Measurements from ENCODE around the gene RAB11FIP5. TPM values are rescaled to one million over a fixed set of nuclear protein-coding genes. Genes with fewer than 3 reads are reported as not detected.
"Not testable (repeated sequence)": the region's sequence is repeated elsewhere in the genome, so short reads cannot be mapped to it uniquely, and the experiment has no call there.

RAB11FIP5 gene
- total RNA-seq, 2 experiments from 2014 or later: 22.6 to 24.0 TPM

DNA sequence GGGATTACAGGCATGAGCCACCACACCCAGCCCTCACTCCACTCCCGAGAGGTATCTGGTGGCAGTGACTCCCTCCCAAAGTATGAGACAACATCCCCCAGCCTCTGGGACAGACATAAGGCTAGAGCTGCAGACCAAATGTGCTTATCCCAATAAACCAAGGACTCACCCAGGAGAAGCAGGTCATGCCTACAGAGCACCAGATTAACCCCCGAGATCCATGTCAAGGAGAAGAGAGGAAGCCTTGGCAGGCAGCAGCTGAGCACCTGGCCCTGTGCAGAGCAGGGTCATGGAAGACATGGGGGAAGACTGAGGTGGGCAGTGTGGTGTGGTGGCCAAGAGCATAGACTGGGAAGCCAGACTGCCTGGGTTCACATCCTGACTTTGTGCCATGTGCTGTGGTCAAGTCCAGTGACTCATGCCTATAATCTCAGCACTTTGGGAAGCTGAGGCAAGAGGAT is 7.2 kb downstream of the RAB11FIP5 start:
- Mint-ChIP-seq H3K27ac (no peak overlapping the region), H3K4me3 (no peak overlapping the region), H3K4me1 (peaks cover 79% of the 10 kb centered on the region), H3K9me3 (no peaks in the 10 kb centered on the region), H3K27me3 (peaks cover 1% of the 10 kb centered on the region), H3K36me3 (ENCODE audit: low read depth) (peaks cover 2% of the 10 kb centered on the region)
- no peak for DNase-seq
- ChIA-PET POLR2A (no interaction called here), CTCF (no interaction called here)

DNA sequence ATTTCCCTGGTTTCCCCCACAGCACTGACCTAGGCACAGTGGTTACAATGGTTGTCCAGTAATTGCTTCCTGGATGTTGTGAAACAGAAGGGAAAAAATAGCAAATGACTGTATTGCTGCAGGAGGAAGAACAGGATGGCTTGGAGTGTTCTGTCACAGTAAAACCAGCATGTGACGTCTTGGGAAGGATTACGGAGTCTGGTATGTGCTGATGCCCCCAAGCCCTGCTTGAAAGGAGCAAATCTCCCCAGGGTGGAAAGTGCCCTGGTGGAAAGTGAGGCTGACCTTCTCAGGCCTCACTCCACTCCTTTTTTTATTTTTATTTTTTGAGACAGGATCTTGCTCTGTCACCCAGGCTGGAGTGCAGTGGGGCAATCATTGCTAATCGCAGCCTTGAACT is 7.8 kb downstream of the RAB11FIP5 start:
- ChIA-PET CTCF (interaction anchor here (1.0 kb wide), 1 partner anchor 212 kb away, joined by 4 read pairs; no protein-coding TSS in a partner anchor), POLR2A (no interaction called here)
- peaks cover 2% of the 10 kb centered on the region for H3K36me3 Mint-ChIP-seq (ENCODE audit: low read depth)

DNA sequence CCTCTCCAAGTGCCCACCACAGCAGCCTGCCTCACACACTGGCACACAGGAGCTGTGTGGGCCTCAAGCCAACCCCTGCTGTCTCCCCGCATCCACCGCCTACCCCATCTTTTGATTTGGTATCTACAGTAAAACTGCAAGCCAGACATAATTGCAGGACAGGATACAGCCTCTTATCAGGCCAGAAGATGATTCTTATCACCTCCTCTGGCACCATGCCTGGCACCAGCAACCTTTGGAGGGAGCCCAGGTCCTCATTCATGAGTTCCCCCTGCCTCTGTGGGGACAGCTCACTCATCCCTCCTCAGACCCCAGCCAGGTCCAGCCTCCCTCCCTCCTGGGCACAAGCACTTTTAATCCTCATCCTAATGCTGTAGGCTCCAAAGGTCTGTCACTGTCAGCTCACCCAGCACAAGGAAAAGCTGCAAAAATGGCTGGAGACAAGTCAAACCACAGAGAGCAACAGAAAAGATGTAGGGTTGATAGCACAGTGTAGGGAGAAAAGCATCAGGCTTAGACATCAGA is 9.7 kb downstream of the RAB11FIP5 start:
- CTCF ChIA-PET: no interaction called here
- Mint-ChIP-seq H3K27me3 (no peaks in the 10 kb centered on the region), H3K36me3 (ENCODE audit: low read depth) (peaks cover 2% of the 10 kb centered on the region), H3K4me1 (peaks cover 64% of the 10 kb centered on the region), H3K27ac (peak overlapping the region; percentile 51), H3K9me3 (no peaks in the 10 kb centered on the region), H3K4me3 (no peak overlapping the region)
- DNase-seq: no peak
- POLR2A ChIA-PET: interaction anchor here (1.3 kb wide), 1 partner anchor 8 kb away, joined by 3 read pairs; no protein-coding TSS in a partner anchor

More for the DNA sequence above, 7.8 kb downstream of the RAB11FIP5 start:
- DNase-seq: no peak
- no peaks in the 10 kb centered on the region for H3K27me3 Mint-ChIP-seq
- no peaks in the 10 kb centered on the region for H3K9me3 Mint-ChIP-seq
- no peak overlapping the region for H3K27ac Mint-ChIP-seq
- H3K4me1 Mint-ChIP-seq: peaks cover 78% of the 10 kb centered on the region
- no peak overlapping the region for H3K4me3 Mint-ChIP-seq

DNA sequence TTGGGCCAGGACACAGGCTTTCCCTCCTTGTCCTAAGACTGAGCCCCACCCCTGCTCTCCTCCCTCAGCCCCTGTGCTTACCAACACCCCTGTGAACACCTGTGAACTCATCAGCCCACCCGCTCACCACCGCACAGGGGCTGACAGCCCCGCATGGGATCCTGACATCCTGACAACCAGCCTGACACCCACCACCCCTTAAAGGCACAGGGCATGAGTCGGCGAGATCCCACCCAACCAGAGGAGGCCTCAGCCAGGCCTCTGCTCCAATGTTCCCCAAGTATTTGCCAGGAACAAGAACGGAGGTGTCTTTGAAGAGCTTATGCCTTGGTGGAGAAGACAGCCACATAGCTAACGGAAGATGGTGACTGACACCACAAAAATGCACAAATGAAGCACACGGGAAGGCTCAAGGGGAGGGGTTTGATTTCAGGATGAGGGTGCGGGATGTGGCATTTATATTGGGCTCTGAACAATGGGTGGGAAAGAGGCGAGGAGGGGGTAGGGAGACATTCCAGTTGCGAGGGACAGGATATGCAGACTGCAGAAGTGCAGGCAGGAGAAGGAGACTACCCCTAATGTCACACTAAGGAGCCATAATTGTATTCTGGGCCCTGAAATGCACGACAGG is 11.0 kb downstream of the RAB11FIP5 start:
- ChIA-PET CTCF (no interaction called here), POLR2A (no interaction called here)
- Mint-ChIP-seq H3K27ac (no peak overlapping the region), H3K4me3 (no peak overlapping the region), H3K27me3 (peaks cover 1% of the 10 kb centered on the region), H3K4me1 (peaks cover 51% of the 10 kb centered on the region), H3K9me3 (no peaks in the 10 kb centered on the region), H3K36me3 (ENCODE audit: low read depth) (peaks cover 2% of the 10 kb centered on the region)
- no peak for DNase-seq

DNA sequence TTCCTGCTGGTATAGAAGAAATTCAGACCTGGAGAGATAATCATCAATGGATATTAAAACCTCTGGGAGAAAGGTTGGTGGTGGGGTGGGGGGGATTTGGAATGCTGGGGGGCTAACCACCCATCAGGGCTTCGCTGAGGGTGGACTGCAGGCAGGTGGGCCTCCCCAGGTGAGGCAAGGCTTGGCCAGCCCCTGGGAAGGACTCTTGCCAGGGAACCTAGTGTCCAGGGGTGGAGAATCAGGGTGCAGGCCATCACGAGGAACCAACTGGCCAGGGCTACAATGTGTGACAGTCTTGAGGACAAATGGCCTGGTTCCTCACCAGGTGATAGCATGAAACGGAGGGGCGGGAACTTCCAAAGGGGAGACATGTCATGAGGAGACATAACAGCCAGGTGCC is 11.8 kb downstream of the RAB11FIP5 start:
- peaks cover 2% of the 10 kb centered on the region for H3K36me3 Mint-ChIP-seq (ENCODE audit: low read depth)
- ChIA-PET POLR2A (no interaction called here), CTCF (interaction anchor here (2.3 kb wide), 1 partner anchor 76 kb away, joined by 6 read pairs; no protein-coding TSS in a partner anchor)
- no peak overlapping the region for H3K27ac Mint-ChIP-seq
- no peak overlapping the region for H3K4me3 Mint-ChIP-seq
- peaks cover 45% of the 10 kb centered on the region for H3K4me1 Mint-ChIP-seq
- H3K27me3 Mint-ChIP-seq: peaks cover 1% of the 10 kb centered on the region
- H3K9me3 Mint-ChIP-seq: no peaks in the 10 kb centered on the region
- DNase-seq: no peak

DNA sequence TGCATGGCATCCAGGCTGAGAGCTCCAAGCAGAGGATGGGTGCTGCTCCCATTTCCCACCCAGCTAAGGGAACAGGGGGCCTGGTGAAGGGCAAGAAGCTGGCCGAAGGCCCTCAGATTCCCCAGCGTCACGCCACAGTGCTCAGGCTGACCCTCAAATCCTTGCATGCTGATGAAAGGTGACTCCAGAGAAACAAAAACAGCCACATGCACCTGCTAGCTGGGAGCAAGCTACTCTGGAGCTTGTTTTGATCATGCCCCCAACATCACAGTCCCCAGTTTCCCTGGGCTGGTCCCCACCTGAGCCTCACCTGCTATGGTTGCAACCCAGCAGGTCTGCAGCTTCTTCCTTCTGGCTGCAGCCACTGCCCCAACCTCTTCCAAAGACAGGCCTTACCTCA is 13.3 kb downstream of the RAB11FIP5 start:
- POLR2A ChIA-PET: interaction anchor here (0.8 to 1.2 kb wide), 3 partner anchors 10 to 28 kb away, joined by 3 to 5 read pairs (median 3); partner anchors contain the start of genes RAB11FIP5 and SFXN5
- no peak overlapping the region for H3K27ac Mint-ChIP-seq
- H3K4me1 Mint-ChIP-seq: peaks cover 34% of the 10 kb centered on the region
- no peaks in the 10 kb centered on the region for H3K9me3 Mint-ChIP-seq
- H3K27me3 Mint-ChIP-seq: peaks cover 1% of the 10 kb centered on the region
- H3K36me3 Mint-ChIP-seq (ENCODE audit: low read depth): no peaks in the 10 kb centered on the region
- H3K4me3 Mint-ChIP-seq: no peak overlapping the region
- DNase-seq: no peak
- CTCF ChIA-PET: interaction anchor here (0.7 to 2.3 kb wide), 4 partner anchors 13 to 92 kb away, joined by 3 to 6 read pairs (median 4); no protein-coding TSS in a partner anchor

DNA sequence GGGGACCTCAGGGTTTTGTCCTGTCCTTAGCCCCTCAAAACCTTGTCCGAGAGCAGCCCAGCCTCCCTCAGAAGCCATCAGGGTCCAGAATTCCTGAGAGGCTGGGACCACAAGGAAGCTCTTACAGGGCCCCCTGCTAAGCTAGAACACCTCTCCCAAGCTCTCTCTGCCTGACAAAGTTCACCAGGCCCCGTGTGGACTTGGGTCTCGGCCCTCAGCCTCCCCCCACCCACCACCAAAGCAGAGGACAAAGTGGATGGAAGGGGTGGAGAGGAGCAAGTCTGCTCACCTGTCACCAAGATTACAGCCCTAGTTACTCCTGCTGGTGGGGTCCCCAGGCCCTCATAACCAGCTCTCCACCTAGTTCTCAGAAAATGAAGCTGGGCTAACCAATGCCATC is 16.8 kb downstream of the RAB11FIP5 start:
- Mint-ChIP-seq H3K27ac (no peak overlapping the region), H3K4me1 (peaks cover 9% of the 10 kb centered on the region), H3K27me3 (peaks cover 1% of the 10 kb centered on the region), H3K4me3 (no peak overlapping the region), H3K36me3 (ENCODE audit: low read depth) (no peaks in the 10 kb centered on the region), H3K9me3 (no peaks in the 10 kb centered on the region)
- ChIA-PET CTCF (interaction anchor here (1.8 to 2.6 kb wide), 2 partner anchors 11 to 117 kb away, joined by 4 to 9 read pairs; no protein-coding TSS in a partner anchor), POLR2A (no interaction called here)
- no peak for DNase-seq

DNA sequence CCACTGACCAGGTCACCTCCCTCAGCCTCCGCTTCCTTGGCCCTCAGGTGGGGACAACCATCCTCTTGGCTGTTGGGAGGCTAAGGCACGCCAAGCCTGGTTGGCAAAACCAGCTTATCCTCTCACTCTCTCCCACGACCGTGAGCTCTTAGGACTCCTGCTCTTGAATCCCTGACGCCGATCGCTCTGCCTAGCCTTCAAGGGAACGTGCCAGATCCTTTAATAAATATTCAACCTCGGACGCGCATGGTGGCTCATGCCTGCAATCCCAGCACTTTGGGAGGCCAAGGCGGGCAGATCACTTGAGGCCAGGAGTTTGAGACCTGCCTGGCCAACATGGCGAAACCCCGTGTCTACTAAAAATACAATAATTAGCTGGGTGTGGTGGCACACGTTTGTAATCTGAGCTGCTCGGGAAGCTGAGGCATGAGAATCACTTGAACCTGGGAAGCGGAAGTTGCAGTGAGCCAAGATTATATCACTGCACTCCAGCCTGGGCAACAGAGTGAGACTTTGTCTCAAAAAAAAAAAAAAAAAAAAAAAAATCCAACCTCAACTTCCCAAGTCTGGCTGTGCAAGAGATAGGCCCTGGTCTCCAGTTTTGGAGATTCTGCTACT is 19.0 kb downstream of the RAB11FIP5 start:
- not testable (repeated sequence) for H3K4me3 Mint-ChIP-seq; H3K27me3 Mint-ChIP-seq; H3K4me1 Mint-ChIP-seq; DNase-seq; H3K36me3 Mint-ChIP-seq (ENCODE audit: low read depth); H3K9me3 Mint-ChIP-seq; H3K27ac Mint-ChIP-seq
- CTCF ChIA-PET: interaction anchor here (1.2 kb wide), 1 partner anchor 9 kb away, joined by 3 read pairs; no protein-coding TSS in a partner anchor
- POLR2A ChIA-PET: interaction anchor here (1.2 kb wide), 1 partner anchor 18 kb away, joined by 3 read pairs; the partner anchor contains the start of gene RAB11FIP5

DNA sequence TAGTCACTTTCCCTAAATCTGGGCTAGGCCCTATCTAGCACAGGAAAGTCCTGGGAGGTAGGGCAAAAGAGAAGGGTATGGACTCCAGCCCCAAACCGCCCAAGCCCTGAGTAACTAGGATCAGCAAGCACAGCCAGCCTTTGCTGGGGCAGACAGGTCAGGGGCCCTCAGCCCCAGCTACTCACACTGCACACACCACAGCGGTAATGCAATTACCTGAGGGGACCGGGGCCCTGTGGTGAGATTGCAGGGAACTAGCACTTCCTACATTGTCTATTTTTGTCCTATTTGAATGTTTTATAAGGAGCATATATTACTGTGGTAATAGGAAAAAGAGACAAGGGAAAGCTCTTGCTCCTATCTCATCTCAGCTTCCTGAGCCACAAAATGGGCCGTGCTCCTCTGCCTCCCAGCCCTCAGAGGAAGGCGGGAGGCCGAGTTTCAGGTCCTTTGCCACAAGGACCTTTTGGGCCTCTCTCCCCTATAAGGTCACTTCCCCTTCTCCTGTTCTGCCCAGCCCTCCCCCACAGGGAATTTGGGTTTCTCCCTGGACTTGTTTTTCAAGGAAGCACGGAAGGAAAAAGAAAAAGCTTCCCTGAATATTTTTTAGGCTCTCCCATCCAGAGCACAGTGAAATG is 20.5 kb downstream of the RAB11FIP5 start:
- DNase-seq: no peak
- H3K27ac Mint-ChIP-seq: no peak overlapping the region
- no peaks in the 10 kb centered on the region for H3K27me3 Mint-ChIP-seq
- H3K9me3 Mint-ChIP-seq: no peaks in the 10 kb centered on the region
- H3K4me1 Mint-ChIP-seq: peaks cover 4% of the 10 kb centered on the region
- CTCF ChIA-PET: interaction anchor here (0.5 kb wide), 1 partner anchor 71 kb away, joined by 3 read pairs; no protein-coding TSS in a partner anchor
- POLR2A ChIA-PET: no interaction called here
- H3K4me3 Mint-ChIP-seq: no peak overlapping the region
- no peaks in the 10 kb centered on the region for H3K36me3 Mint-ChIP-seq (ENCODE audit: low read depth)

DNA sequence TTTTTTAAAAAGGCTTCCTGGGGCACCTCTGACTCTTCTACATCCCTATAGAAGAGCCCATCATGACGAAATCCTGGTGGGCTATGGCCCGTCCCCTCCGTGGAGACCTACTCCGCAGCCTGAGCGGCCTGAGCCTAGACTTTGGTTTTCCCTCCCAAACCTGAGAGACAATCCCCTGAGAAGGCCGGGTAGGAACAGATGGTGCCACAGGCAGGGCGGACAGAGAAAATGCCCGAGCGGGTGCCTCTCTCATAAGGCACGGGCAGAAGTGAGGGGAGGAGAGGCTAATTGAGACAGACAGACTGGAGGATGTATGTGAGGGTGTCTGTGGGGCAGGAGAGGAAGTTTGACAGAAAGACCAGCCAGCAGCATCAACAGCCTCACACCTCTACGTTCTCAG is 21.1 kb downstream of the RAB11FIP5 start:
- Mint-ChIP-seq H3K9me3 (no peaks in the 10 kb centered on the region), H3K4me3 (no peak overlapping the region), H3K36me3 (ENCODE audit: low read depth) (no peaks in the 10 kb centered on the region), H3K4me1 (peaks cover 4% of the 10 kb centered on the region), H3K27ac (no peak overlapping the region), H3K27me3 (no peaks in the 10 kb centered on the region)
- ChIA-PET POLR2A (no interaction called here), CTCF (no interaction called here)
- no peak for DNase-seq

DNA sequence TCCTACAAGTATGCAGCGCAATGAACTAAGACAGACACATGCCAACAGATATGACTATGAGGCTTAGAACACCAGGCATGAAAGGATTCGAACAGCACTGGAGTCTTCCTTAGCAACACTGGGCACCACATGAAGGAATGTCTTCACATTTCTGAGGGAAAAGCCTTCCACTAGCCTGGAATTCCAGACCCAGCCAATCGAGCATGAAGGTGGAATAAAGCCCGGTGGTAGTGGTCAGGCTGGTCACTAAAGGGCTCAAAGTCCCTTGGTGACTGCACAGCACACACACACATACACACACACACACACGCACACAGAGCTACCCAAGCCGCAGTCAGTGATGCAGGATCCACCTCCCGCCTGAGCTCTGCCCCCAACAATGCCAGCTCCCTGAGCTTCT is 21.6 kb downstream of the RAB11FIP5 start:
- peaks cover 4% of the 10 kb centered on the region for H3K4me1 Mint-ChIP-seq
- CTCF ChIA-PET: no interaction called here
- no peaks in the 10 kb centered on the region for H3K27me3 Mint-ChIP-seq
- H3K27ac Mint-ChIP-seq: no peak overlapping the region
- no peaks in the 10 kb centered on the region for H3K9me3 Mint-ChIP-seq
- no peaks in the 10 kb centered on the region for H3K36me3 Mint-ChIP-seq (ENCODE audit: low read depth)
- H3K4me3 Mint-ChIP-seq: no peak overlapping the region
- no peak for DNase-seq
- POLR2A ChIA-PET: no interaction called here

DNA sequence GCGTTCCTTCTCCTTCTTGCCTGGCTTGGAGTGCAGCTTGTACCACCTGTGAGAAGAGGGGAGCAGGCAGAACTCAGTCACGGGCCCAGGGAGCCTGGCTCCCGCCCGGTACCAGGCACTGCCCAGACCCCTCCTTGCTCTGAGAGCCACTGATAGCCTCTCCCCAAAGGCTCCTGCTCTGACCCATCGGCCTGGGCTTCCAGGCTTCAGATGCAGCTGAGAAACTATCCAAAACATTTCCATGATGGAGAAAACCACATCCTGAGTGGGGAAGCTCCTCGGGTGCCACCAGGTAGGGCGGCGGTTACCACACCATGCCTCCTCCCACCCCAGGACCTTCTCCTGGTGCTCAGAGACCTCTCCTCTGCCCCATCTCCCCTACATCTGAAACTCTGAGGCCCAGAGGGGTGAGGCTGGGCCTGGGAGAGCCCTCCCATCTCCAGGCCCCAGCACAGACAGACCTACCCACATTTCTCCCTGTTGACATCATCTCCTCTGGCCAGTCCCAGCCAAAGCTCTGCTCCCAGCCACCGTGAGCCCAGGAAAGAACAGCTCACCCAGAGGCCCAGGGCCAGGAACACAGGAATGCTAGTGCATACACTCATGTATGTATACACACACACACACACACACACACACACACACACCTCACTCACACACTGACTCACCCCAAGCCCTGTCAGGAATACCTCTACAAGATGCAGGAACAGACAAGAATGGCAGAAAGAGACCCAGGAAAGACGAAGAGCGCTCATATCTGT is 23.3 kb downstream of the RAB11FIP5 start:
- H3K27ac Mint-ChIP-seq: no peak overlapping the region
- H3K36me3 Mint-ChIP-seq (ENCODE audit: low read depth): no peaks in the 10 kb centered on the region
- H3K27me3 Mint-ChIP-seq: no peaks in the 10 kb centered on the region
- H3K9me3 Mint-ChIP-seq: no peaks in the 10 kb centered on the region
- ChIA-PET POLR2A (interaction anchor here (0.6 to 0.7 kb wide), 2 partner anchors 10 to 19 kb away, joined by 3 read pairs; no protein-coding TSS in a partner anchor), CTCF (interaction anchor here (1.1 to 1.3 kb wide), 2 partner anchors 67 to 88 kb away, joined by 3 to 4 read pairs; no protein-coding TSS in a partner anchor)
- H3K4me1 Mint-ChIP-seq: peaks cover 4% of the 10 kb centered on the region
- no peak for DNase-seq
- no peak overlapping the region for H3K4me3 Mint-ChIP-seq

All from activated CD4-positive, alpha-beta memory T cell treated with anti-CD3 and anti-CD28 coated beads, Interleukin-2, amount 10 ng/mL, durations not matched to agents 7 days and 5 days (primary cell).